GM12878 (cell line): ENCODE results near the gene OPA1.
"Not testable (repeated sequence)": the region's sequence is repeated elsewhere in the genome, so short reads cannot be mapped to it uniquely, and the experiment has no call there.

Experiments
- CEBPB ChIP-seq, 2 experiments: fragments of 150-350 bp in 1 of 2; IDR thresholded peaks; 2 replicates each; pipeline ENCODE4 v1.6.1; 2012 to 2014; ENCODE audit warnings: low read depth in 2 of 2, low read length in 2 of 2, borderline replicate concordance in 1 of 2, inconsistent platforms in 1 of 2
- CREM ChIP-seq: IDR thresholded peaks from 2 replicates; pipeline ENCODE4 v1.6.1; 2014; ENCODE audit warnings: antibody characterized with exemption, low read depth
- EZH2 ChIP-seq: IDR thresholded peaks from 2 replicates; pipeline ENCODE4 v1.6.1; 2012; ENCODE audit warnings: low read depth, mild to moderate bottlenecking, control low read depth, inconsistent platforms, low read length, borderline replicate concordance; ENCODE audit not compliant: control insufficient read depth
- POLR2A ChIP-seq: IDR thresholded peaks from 2 replicates; pipeline ENCODE4 v1.6.1; 2011; ENCODE audit warnings: low read depth, mild to moderate bottlenecking, low read length
- TF ChIP-seq, protein P1 (sequence below): IDR thresholded peaks from 2 replicates; pipeline ENCODE4 v1.6.1; 2011; ENCODE audit warnings: low read depth, mild to moderate bottlenecking, low read length, moderate library complexity, borderline replicate concordance; ENCODE audit errors: extremely low read depth
- TF ChIP-seq, protein P2 (sequence below): IDR thresholded peaks from 2 replicates; pipeline ENCODE4 v1.6.1; 2011; ENCODE audit warnings: low read depth, low read length, improper control_type of control experiment, borderline replicate concordance
- TF ChIP-seq, protein P3 (sequence below), 3 experiments: IDR thresholded peaks in 2 of 3; conservative IDR thresholded peaks in 1 of 3; 2 replicates each; pipeline ENCODE4 v1.5.1; 2011; ENCODE audit warnings: low read depth in 3 of 3, low read length in 3 of 3, mild to moderate bottlenecking in 3 of 3, control low read depth in 2 of 3, moderate library complexity in 2 of 3, inconsistent platforms in 1 of 3, mixed read lengths in 1 of 3; ENCODE audit not compliant: control insufficient read depth in 2 of 3, insufficient read depth in 1 of 3; ENCODE audit errors: extremely low read depth in 1 of 3
- TF ChIP-seq, protein P4 (sequence below): fragments of 450-650 bp; formaldehyde crosslinking; IDR thresholded peaks from 2 replicates; pipeline ENCODE4 v1.5.0; 2022; ENCODE audit warnings: mild to moderate bottlenecking, missing genetic modification characterization
- TF ChIP-seq, protein P5 (sequence below): IDR thresholded peaks from 2 replicates; pipeline ENCODE4 v1.6.1; 2011; ENCODE audit warnings: borderline replicate concordance, low read depth, mild to moderate bottlenecking, moderate library complexity, mixed read lengths, low read length; ENCODE audit not compliant: insufficient read depth; ENCODE audit errors: extremely low read length

- TF ChIP-seq, protein P1, sequence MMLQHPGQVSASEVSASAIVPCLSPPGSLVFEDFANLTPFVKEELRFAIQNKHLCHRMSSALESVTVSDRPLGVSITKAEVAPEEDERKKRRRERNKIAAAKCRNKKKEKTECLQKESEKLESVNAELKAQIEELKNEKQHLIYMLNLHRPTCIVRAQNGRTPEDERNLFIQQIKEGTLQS, result not testable (repeated sequence)
- TF ChIP-seq, protein P2, sequence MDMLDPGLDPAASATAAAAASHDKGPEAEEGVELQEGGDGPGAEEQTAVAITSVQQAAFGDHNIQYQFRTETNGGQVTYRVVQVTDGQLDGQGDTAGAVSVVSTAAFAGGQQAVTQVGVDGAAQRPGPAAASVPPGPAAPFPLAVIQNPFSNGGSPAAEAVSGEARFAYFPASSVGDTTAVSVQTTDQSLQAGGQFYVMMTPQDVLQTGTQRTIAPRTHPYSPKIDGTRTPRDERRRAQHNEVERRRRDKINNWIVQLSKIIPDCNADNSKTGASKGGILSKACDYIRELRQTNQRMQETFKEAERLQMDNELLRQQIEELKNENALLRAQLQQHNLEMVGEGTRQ, result not testable (repeated sequence)
- TF ChIP-seq, protein P3, sequence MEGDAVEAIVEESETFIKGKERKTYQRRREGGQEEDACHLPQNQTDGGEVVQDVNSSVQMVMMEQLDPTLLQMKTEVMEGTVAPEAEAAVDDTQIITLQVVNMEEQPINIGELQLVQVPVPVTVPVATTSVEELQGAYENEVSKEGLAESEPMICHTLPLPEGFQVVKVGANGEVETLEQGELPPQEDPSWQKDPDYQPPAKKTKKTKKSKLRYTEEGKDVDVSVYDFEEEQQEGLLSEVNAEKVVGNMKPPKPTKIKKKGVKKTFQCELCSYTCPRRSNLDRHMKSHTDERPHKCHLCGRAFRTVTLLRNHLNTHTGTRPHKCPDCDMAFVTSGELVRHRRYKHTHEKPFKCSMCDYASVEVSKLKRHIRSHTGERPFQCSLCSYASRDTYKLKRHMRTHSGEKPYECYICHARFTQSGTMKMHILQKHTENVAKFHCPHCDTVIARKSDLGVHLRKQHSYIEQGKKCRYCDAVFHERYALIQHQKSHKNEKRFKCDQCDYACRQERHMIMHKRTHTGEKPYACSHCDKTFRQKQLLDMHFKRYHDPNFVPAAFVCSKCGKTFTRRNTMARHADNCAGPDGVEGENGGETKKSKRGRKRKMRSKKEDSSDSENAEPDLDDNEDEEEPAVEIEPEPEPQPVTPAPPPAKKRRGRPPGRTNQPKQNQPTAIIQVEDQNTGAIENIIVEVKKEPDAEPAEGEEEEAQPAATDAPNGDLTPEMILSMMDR (IDR thresholded peaks at IDR 0.05 in 2 of 3, conservative IDR thresholded peaks at IDR 0.05 in 1 of 3; ENCODE audit: control insufficient read depth in 2 of 3, extremely low read depth in 1 of 3, insufficient read depth in 1 of 3, low read depth in 3 of 3, low read length in 3 of 3), result not testable (repeated sequence)
- not testable (repeated sequence) for TF ChIP-seq EZH2; POLR2A; CEBPB (IDR thresholded peaks at IDR 0.05; ENCODE audit: borderline replicate concordance in 1 of 2, low read depth in 2 of 2, low read length in 2 of 2); CREM
- TF ChIP-seq, protein P4, sequence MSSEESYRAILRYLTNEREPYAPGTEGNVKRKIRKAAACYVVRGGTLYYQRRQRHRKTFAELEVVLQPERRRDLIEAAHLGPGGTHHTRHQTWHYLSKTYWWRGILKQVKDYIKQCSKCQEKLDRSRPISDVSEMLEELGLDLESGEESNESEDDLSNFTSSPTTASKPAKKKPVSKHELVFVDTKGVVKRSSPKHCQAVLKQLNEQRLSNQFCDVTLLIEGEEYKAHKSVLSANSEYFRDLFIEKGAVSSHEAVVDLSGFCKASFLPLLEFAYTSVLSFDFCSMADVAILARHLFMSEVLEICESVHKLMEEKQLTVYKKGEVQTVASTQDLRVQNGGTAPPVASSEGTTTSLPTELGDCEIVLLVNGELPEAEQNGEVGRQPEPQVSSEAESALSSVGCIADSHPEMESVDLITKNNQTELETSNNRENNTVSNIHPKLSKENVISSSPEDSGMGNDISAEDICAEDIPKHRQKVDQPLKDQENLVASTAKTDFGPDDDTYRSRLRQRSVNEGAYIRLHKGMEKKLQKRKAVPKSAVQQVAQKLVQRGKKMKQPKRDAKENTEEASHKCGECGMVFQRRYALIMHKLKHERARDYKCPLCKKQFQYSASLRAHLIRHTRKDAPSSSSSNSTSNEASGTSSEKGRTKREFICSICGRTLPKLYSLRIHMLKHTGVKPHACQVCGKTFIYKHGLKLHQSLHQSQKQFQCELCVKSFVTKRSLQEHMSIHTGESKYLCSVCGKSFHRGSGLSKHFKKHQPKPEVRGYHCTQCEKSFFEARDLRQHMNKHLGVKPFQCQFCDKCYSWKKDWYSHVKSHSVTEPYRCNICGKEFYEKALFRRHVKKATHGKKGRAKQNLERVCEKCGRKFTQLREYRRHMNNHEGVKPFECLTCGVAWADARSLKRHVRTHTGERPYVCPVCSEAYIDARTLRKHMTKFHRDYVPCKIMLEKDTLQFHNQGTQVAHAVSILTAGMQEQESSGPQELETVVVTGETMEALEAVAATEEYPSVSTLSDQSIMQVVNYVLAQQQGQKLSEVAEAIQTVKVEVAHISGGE (CRISPR knock-in tag), result not testable (repeated sequence)
- TF ChIP-seq, protein P5, sequence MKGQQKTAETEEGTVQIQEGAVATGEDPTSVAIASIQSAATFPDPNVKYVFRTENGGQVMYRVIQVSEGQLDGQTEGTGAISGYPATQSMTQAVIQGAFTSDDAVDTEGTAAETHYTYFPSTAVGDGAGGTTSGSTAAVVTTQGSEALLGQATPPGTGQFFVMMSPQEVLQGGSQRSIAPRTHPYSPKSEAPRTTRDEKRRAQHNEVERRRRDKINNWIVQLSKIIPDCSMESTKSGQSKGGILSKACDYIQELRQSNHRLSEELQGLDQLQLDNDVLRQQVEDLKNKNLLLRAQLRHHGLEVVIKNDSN, result not testable (repeated sequence)
Observed at GRCh38 chr3:193606892-193607291, 13.9 kb downstream of the OPA1 start.
